PC-9 (cell line): Measurements from ENCODE around the gene SOD3. TPM values are rescaled to one million over a fixed set of nuclear protein-coding genes. Genes with fewer than 3 reads are reported as not detected.

Experiments used
- BruUV-seq: library from RNA; stranded (reverse); fragments of 400-500 nt; replicated peaks from 2 replicates; lab custom pipeline; 2021; lab: Mats Ljungman, UMichigan
- CTCF ChIA-PET: fragments of 300-600 bp; sonication (Branson Sonifier 250); formaldehyde crosslinking; loops from one replicate; lab custom pipeline; 2022; ENCODE audit warnings: antibody characterized with exemption; lab: Charles Lee
- POLR2A ChIA-PET: fragments of 300-600 bp; sonication (Branson Sonifier 250); formaldehyde crosslinking; loops from one replicate; lab custom pipeline; 2022; ENCODE audit warnings: antibody characterized with exemption; ENCODE audit not compliant: unreplicated experiment; lab: Charles Lee
- DNase-seq, 2 experiments: peaks; one replicate each; pipeline versions ENCODE4 v3.0.0 to v3.0.0-alpha.2; 2015 to 2022; ENCODE audit warnings: mixed read lengths in 1 of 2
- H2AFZ ChIP-seq: fragments of 200-600 bp; sonication (generic); 2 replicates; pipeline ENCODE4 v1.8.1; 2017; ENCODE audit warnings: antibody characterized with exemption
- H3F3A ChIP-seq: fragments of 200-600 bp; sonication (generic); 2 replicates; pipeline ENCODE4 v1.8.1; 2017; ENCODE audit warnings: antibody characterized with exemption, mild to moderate bottlenecking, low read depth; ENCODE audit not compliant: insufficient read depth
- H3K27ac ChIP-seq: fragments of 200-600 bp; sonication (generic); 2 replicates; pipeline ENCODE4 v1.6.1; 2016; ENCODE audit warnings: mixed run types
- H3K27me3 ChIP-seq: fragments of 200-600 bp; sonication (generic); 2 replicates; pipeline ENCODE4 v1.6.1; 2016; ENCODE audit warnings: low read depth, mixed run types; ENCODE audit not compliant: insufficient read depth
- H3K36me3 ChIP-seq: fragments of 200-600 bp; sonication (generic); 2 replicates; pipeline ENCODE4 v1.6.1; 2016; ENCODE audit warnings: low read depth, mixed run types
- H3K4me1 ChIP-seq: fragments of 200-600 bp; sonication (generic); replicated peaks from 2 replicates; pipeline ENCODE4 v1.6.1; 2016; ENCODE audit warnings: mixed run types; ENCODE audit not compliant: insufficient read depth
- H3K4me2 ChIP-seq: fragments of 200-600 bp; sonication (generic); 2 replicates; pipeline ENCODE4 v1.6.1; 2017; ENCODE audit warnings: mixed run types
- H3K4me3 ChIP-seq: fragments of 200-600 bp; sonication (generic); 2 replicates; pipeline ENCODE4 v1.6.1; 2016; ENCODE audit warnings: mixed run types
- H3K79me2 ChIP-seq: fragments of 200-600 bp; sonication (generic); 2 replicates; pipeline ENCODE4 v1.6.1; 2017; ENCODE audit warnings: low read depth, mixed run types
- H3K9me2 ChIP-seq: fragments of 200-600 bp; sonication (generic); 2 replicates; pipeline ENCODE4 v1.8.1; 2017; ENCODE audit warnings: mild to moderate bottlenecking; ENCODE audit not compliant: insufficient read depth
- H3K9me3 ChIP-seq: fragments of 200-600 bp; sonication (generic); 2 replicates; pipeline ENCODE4 v1.8.1; 2016; ENCODE audit warnings: low read depth; ENCODE audit not compliant: insufficient read depth
- H4K20me1 ChIP-seq: fragments of 200-600 bp; sonication (generic); 2 replicates; pipeline ENCODE4 v1.8.1; 2017; ENCODE audit not compliant: insufficient read depth
- CTCF ChIP-seq: fragments of 200-600 bp; sonication (generic); conservative IDR thresholded peaks from 2 replicates; pipeline ENCODE4 v1.6.1; 2017; ENCODE audit warnings: mixed run types, antibody characterized with exemption, mild to moderate bottlenecking, moderate library complexity
- EZH2 ChIP-seq: fragments of 200-600 bp; sonication (generic); IDR thresholded peaks from 2 replicates; pipeline ENCODE4 v1.8.0; 2017; ENCODE audit warnings: antibody characterized with exemption, low read depth
- intact Hi-C: fragments of 100-400 bp; cut with micrococcal nuclease; formaldehyde crosslinking; loops from one replicate; pipeline ENCODE4 v1.10.0; 2022; ENCODE audit not compliant: unreplicated experiment
- total RNA-seq: library from RNA; stranded (reverse); gene quantifications from 2 replicates; pipeline ENCODE4 v1.2.3, GENCODE V29; 2021

SOD3 gene
- total RNA-seq, 1 experiment from 2014 or later: 6.3 TPM

- H3K4me1 ChIP-seq: peaks cover 12% of the 10 kb centered on the region
- peak overlapping the region; percentile 57 for H3K27ac ChIP-seq
- BruUV-seq: no TSS peak
- ChIA-PET CTCF (no interaction called here), POLR2A (no interaction called here)
- H3K4me3 ChIP-seq: no peak overlapping the region
- H3K79me2 ChIP-seq: no peaks in the 10 kb centered on the region
- H3K27me3 ChIP-seq: no peaks in the 10 kb centered on the region
- H3K36me3 ChIP-seq: no peaks in the 10 kb centered on the region
- H3F3A ChIP-seq: peaks cover 13% of the 10 kb centered on the region; the same call in 1 of the 2 replicates
- H3K9me2 ChIP-seq: no peaks in the 10 kb centered on the region
- H2AFZ ChIP-seq: no peak overlapping the region
- no peaks in the 10 kb centered on the region for H3K9me3 ChIP-seq
- DNase-seq: no peak
- intact Hi-C loops: loop anchor here (5.0 kb wide), 3 partner anchors 148 to 182 kb away; partner anchors contain the start of genes CCDC149 and DHX15
- TF ChIP-seq EZH2: no peak
- TF ChIP-seq CTCF: no peak
- H3K4me2 ChIP-seq: peak overlapping the region; percentile 53; the same call in 1 of the 2 replicates
- no peaks in the 10 kb centered on the region for H4K20me1 ChIP-seq
Observed at GRCh38 chr4:24764345-24764744, 31.0 kb upstream of the SOD3 start.

GRCh38 chr4:24765376-24765988 is 29.9 kb upstream of the SOD3 start:
- CTCF ChIA-PET: no interaction called here
- POLR2A ChIA-PET: no interaction called here
- no peaks in the 10 kb centered on the region for H3K27me3 ChIP-seq
- H3K4me3 ChIP-seq: no peak overlapping the region
- no peak for TF ChIP-seq CTCF
- no peak for TF ChIP-seq EZH2
- DNase-seq: no peak
- H4K20me1 ChIP-seq: no peaks in the 10 kb centered on the region
- intact Hi-C loops: no loop called here
- H3K4me2 ChIP-seq: no peak overlapping the region
- no peak overlapping the region for H3K27ac ChIP-seq
- BruUV-seq: no TSS peak
- H3F3A ChIP-seq: peaks cover 13% of the 10 kb centered on the region; the same call in 1 of the 2 replicates
- H3K9me3 ChIP-seq: no peaks in the 10 kb centered on the region
- H2AFZ ChIP-seq: no peak overlapping the region
- H3K36me3 ChIP-seq: no peaks in the 10 kb centered on the region
- no peaks in the 10 kb centered on the region for H3K9me2 ChIP-seq
- no peaks in the 10 kb centered on the region for H3K79me2 ChIP-seq
- peaks cover 23% of the 10 kb centered on the region for H3K4me1 ChIP-seq

- H3K79me2 ChIP-seq: no peaks in the 10 kb centered on the region
- no peak overlapping the region for H3K27ac ChIP-seq
- no peak overlapping the region for H3K4me3 ChIP-seq
- H3K4me1 ChIP-seq: peaks cover 27% of the 10 kb centered on the region
- H3K9me2 ChIP-seq: no peaks in the 10 kb centered on the region
- H3F3A ChIP-seq: peaks cover 13% of the 10 kb centered on the region; the same call in 1 of the 2 replicates
- no peaks in the 10 kb centered on the region for H3K27me3 ChIP-seq
- no peak for DNase-seq
- no TSS peak for BruUV-seq
- intact Hi-C loops: no loop called here
- no peaks in the 10 kb centered on the region for H3K36me3 ChIP-seq
- H3K4me2 ChIP-seq: no peak overlapping the region
- H4K20me1 ChIP-seq: no peaks in the 10 kb centered on the region
- H3K9me3 ChIP-seq: no peaks in the 10 kb centered on the region
- no peak overlapping the region for H2AFZ ChIP-seq
- TF ChIP-seq EZH2 (no peak), CTCF (no peak)
- CTCF ChIA-PET: no interaction called here
- POLR2A ChIA-PET: no interaction called here
Observed at GRCh38 chr4:24768006-24768405, 27.4 kb upstream of the SOD3 start.
